Mucosa of descending colon (tissue), 3 donors: ENCODE data around the gene MISP. TPM values are rescaled to one million over a fixed set of nuclear protein-coding genes. Genes with fewer than 3 reads are reported as not detected.
"Not testable (repeated sequence)": the region's sequence is repeated elsewhere in the genome, so short reads cannot be mapped to it uniquely, and the experiment has no call there.

Source experiments
- ATAC-seq: fragments of 200-7000 bp; cut with Tn5 transposase; one replicate; pipeline ENCODE4 v1.9.1; 2020; ENCODE audit warnings: mild to moderate bottlenecking, moderate library complexity
- DNase-seq, 3 donors: peaks; one replicate each; pipeline ENCODE4 v3.0.0-alpha.2; 2020
- H3K36me3 ChIP-seq: fragments of 200-600 bp; one replicate; pipeline ENCODE4 v1.8.0; 2021; ENCODE audit warnings: low read depth, mild to moderate bottlenecking
- H3K4me1 ChIP-seq: fragments of 200-600 bp; one replicate; pipeline ENCODE4 v1.8.0; 2021; ENCODE audit warnings: low read depth, mild to moderate bottlenecking
- H3K4me3 ChIP-seq: fragments of 200-600 bp; one replicate; pipeline ENCODE4 v1.8.0; 2021; ENCODE audit warnings: mild to moderate bottlenecking
- H3K9me3 ChIP-seq: fragments of 200-600 bp; one replicate; pipeline ENCODE4 v1.8.0; 2021; ENCODE audit warnings: mild to moderate bottlenecking
- CTCF ChIP-seq: fragments of 200-600 bp; IDR thresholded peaks from one replicate; pipeline ENCODE4 v1.8.0; 2022; ENCODE audit warnings: antibody characterized with exemption, mild to moderate bottlenecking
- intact Hi-C, 2 donors: fragments of 100-400 bp; cut with DNase I in 1 of 2; cut with micrococcal nuclease in 1 of 2; formaldehyde crosslinking; loops; one replicate each; pipeline versions ENCODE4 v1.11.0 to v1.11.1; 2022; cut with DNase I, micrococcal nuclease
- total RNA-seq, 3 donors: library from RNA; stranded (reverse); fragmentation: NEBNext Ultra II Directional in 2 of 3; extraction: Animal tissue kit (Norgen Biotek cat#: 25700) in 2 of 3; gene quantifications; one replicate each; pipeline versions ENCODE4 v1.2.1 to v1.2.4, GENCODE V29; 2021 to 2023
- donor health status: DM: no; HTN: no; CAD: no; lungs with moderate emphysema.
- donor health status: DM: no; HTN: no; CAD: no.
- donor health status: DM: no; HTN: yes; CAD: no.

Gene MISP
- total RNA-seq, 3 donors from 2014 or later: 184 to 443 (median 361) TPM

GRCh38 chr19:741506-742131, 9.3 kb upstream of the MISP start:
- no peak for TF ChIP-seq CTCF
- no peak for DNase-seq
- Histone ChIP-seq H3K4me1 (peaks cover 36% of the 10 kb centered on the region), H3K9me3 (peaks cover 4% of the 10 kb centered on the region), H3K36me3 (no peaks in the 10 kb centered on the region), H3K4me3 (no peak overlapping the region)
- intact Hi-C loops: no loop called here
- no peak for ATAC-seq

- TF ChIP-seq CTCF: no peak
- peaks cover 36% of the 10 kb centered on the region for H3K4me1 ChIP-seq
These were observed 8.3 kb upstream of the MISP start for GRCh38 chr19:742540-743075.

GRCh38 chr19:743168-743687, 7.7 kb upstream of the MISP start:
- Histone ChIP-seq H3K9me3 (peaks cover 4% of the 10 kb centered on the region), H3K4me1 (peaks cover 31% of the 10 kb centered on the region), H3K4me3 (no peak overlapping the region), H3K36me3 (no peaks in the 10 kb centered on the region)
- ATAC-seq (peak; percentile 51), DNase-seq (peak; percentile 81 to 86 (median 85))
- intact Hi-C loops: no loop called here
- no peak for TF ChIP-seq CTCF

More at GRCh38 chr19:742540-743075, 8.3 kb upstream of the MISP start:
- DNase-seq (no peak), ATAC-seq (no peak)
- intact Hi-C loops: no loop called here
- Histone ChIP-seq H3K4me3 (no peak overlapping the region), H3K9me3 (peaks cover 4% of the 10 kb centered on the region), H3K36me3 (no peaks in the 10 kb centered on the region)

- H3K36me3 ChIP-seq, ATAC-seq, intact Hi-C loops, H3K4me3 ChIP-seq, H3K9me3 ChIP-seq: not testable (repeated sequence)
- H3K4me1 ChIP-seq: peaks cover 15% of the 10 kb centered on the region
- peak in 1 of 3 donors; percentile 28 for DNase-seq
These were observed 5.8 kb upstream of the MISP start for GRCh38 chr19:745138-745537.

- DNase-seq (no peak), ATAC-seq (no peak)
- TF ChIP-seq CTCF: no peak
- intact Hi-C loops: no loop called here
- Histone ChIP-seq H3K9me3 (peaks cover 4% of the 10 kb centered on the region), H3K4me3 (no peak overlapping the region), H3K36me3 (no peaks in the 10 kb centered on the region), H3K4me1 (peaks cover 15% of the 10 kb centered on the region)
These were observed 4.6 kb upstream of the MISP start for GRCh38 chr19:746208-746819.

- H3K4me3 ChIP-seq: no peak overlapping the region
These were observed 4.0 kb upstream of the MISP start for GRCh38 chr19:746956-747355.

More at GRCh38 chr19:746956-747355, 4.0 kb upstream of the MISP start:
- DNase-seq: no peak
- H3K36me3 ChIP-seq: no peaks in the 10 kb centered on the region
- intact Hi-C loops: no loop called here
- H3K9me3 ChIP-seq: peaks cover 4% of the 10 kb centered on the region
- TF ChIP-seq CTCF: no peak
- ATAC-seq: no peak
- peaks cover 9% of the 10 kb centered on the region for H3K4me1 ChIP-seq
